PC-9 (cell line): ENCODE measurements around the gene GAPDH. TPM values are rescaled to one million over a fixed set of nuclear protein-coding genes. Genes with fewer than 3 reads are reported as not detected.
"Not testable (repeated sequence)": the region's sequence is repeated elsewhere in the genome, so short reads cannot be mapped to it uniquely, and the experiment has no call there.

Experiments
- BruUV-seq: library from RNA; stranded (reverse); fragments of 400-500 nt; replicated peaks from 2 replicates; lab custom pipeline; 2021; lab: Mats Ljungman, UMichigan
- CTCF ChIA-PET: fragments of 300-600 bp; sonication (Branson Sonifier 250); formaldehyde crosslinking; loops from one replicate; lab custom pipeline; 2022; ENCODE audit warnings: antibody characterized with exemption; lab: Charles Lee
- POLR2A ChIA-PET: fragments of 300-600 bp; sonication (Branson Sonifier 250); formaldehyde crosslinking; loops from one replicate; lab custom pipeline; 2022; ENCODE audit warnings: antibody characterized with exemption; ENCODE audit not compliant: unreplicated experiment; lab: Charles Lee
- DNase-seq, 2 experiments: peaks; one replicate each; pipeline versions ENCODE4 v3.0.0 to v3.0.0-alpha.2; 2015 to 2022; ENCODE audit warnings: mixed read lengths in 1 of 2
- H2AFZ ChIP-seq: fragments of 200-600 bp; sonication (generic); 2 replicates; pipeline ENCODE4 v1.8.1; 2017; ENCODE audit warnings: antibody characterized with exemption
- H3F3A ChIP-seq: fragments of 200-600 bp; sonication (generic); 2 replicates; pipeline ENCODE4 v1.8.1; 2017; ENCODE audit warnings: antibody characterized with exemption, mild to moderate bottlenecking, low read depth; ENCODE audit not compliant: insufficient read depth
- H3K27ac ChIP-seq: fragments of 200-600 bp; sonication (generic); 2 replicates; pipeline ENCODE4 v1.6.1; 2016; ENCODE audit warnings: mixed run types
- H3K27me3 ChIP-seq: fragments of 200-600 bp; sonication (generic); 2 replicates; pipeline ENCODE4 v1.6.1; 2016; ENCODE audit warnings: low read depth, mixed run types; ENCODE audit not compliant: insufficient read depth
- H3K36me3 ChIP-seq: fragments of 200-600 bp; sonication (generic); 2 replicates; pipeline ENCODE4 v1.6.1; 2016; ENCODE audit warnings: low read depth, mixed run types
- H3K4me1 ChIP-seq: fragments of 200-600 bp; sonication (generic); replicated peaks from 2 replicates; pipeline ENCODE4 v1.6.1; 2016; ENCODE audit warnings: mixed run types; ENCODE audit not compliant: insufficient read depth
- H3K4me2 ChIP-seq: fragments of 200-600 bp; sonication (generic); 2 replicates; pipeline ENCODE4 v1.6.1; 2017; ENCODE audit warnings: mixed run types
- H3K4me3 ChIP-seq: fragments of 200-600 bp; sonication (generic); 2 replicates; pipeline ENCODE4 v1.6.1; 2016; ENCODE audit warnings: mixed run types
- H3K79me2 ChIP-seq: fragments of 200-600 bp; sonication (generic); 2 replicates; pipeline ENCODE4 v1.6.1; 2017; ENCODE audit warnings: low read depth, mixed run types
- H3K9me2 ChIP-seq: fragments of 200-600 bp; sonication (generic); 2 replicates; pipeline ENCODE4 v1.8.1; 2017; ENCODE audit warnings: mild to moderate bottlenecking; ENCODE audit not compliant: insufficient read depth
- H3K9me3 ChIP-seq: fragments of 200-600 bp; sonication (generic); 2 replicates; pipeline ENCODE4 v1.8.1; 2016; ENCODE audit warnings: low read depth; ENCODE audit not compliant: insufficient read depth
- H4K20me1 ChIP-seq: fragments of 200-600 bp; sonication (generic); 2 replicates; pipeline ENCODE4 v1.8.1; 2017; ENCODE audit not compliant: insufficient read depth
- CTCF ChIP-seq: fragments of 200-600 bp; sonication (generic); conservative IDR thresholded peaks from 2 replicates; pipeline ENCODE4 v1.6.1; 2017; ENCODE audit warnings: mixed run types, antibody characterized with exemption, mild to moderate bottlenecking, moderate library complexity
- EZH2 ChIP-seq: fragments of 200-600 bp; sonication (generic); IDR thresholded peaks from 2 replicates; pipeline ENCODE4 v1.8.0; 2017; ENCODE audit warnings: antibody characterized with exemption, low read depth
- intact Hi-C: fragments of 100-400 bp; cut with micrococcal nuclease; formaldehyde crosslinking; loops from one replicate; pipeline ENCODE4 v1.10.0; 2022; ENCODE audit not compliant: unreplicated experiment
- total RNA-seq: library from RNA; stranded (reverse); gene quantifications from 2 replicates; pipeline ENCODE4 v1.2.3, GENCODE V29; 2021

GAPDH gene
- total RNA-seq, 1 experiment from 2014 or later, result 8,169 TPM

- H3F3A ChIP-seq, result peaks cover 65% of the 10 kb centered on the region; the same call in 1 of the 2 replicates
- H3K9me2 ChIP-seq, H2AFZ ChIP-seq, BruUV-seq, H3K9me3 ChIP-seq, H3K4me3 ChIP-seq, H3K27me3 ChIP-seq, H3K4me2 ChIP-seq, H3K4me1 ChIP-seq, H3K27ac ChIP-seq: not testable (repeated sequence)
- DNase-seq, result peak; percentile 65 to 71
- POLR2A ChIA-PET, result interaction anchor here (0.6 kb wide), 1 partner anchor 217 kb away, joined by 9 read pairs; the partner anchor contains the start of gene TNFRSF1A
- peaks cover 32% of the 10 kb centered on the region for H4K20me1 ChIP-seq
- CTCF ChIA-PET, result interaction anchor here (0.6 to 1.1 kb wide), 11 partner anchors 92 to 345 kb away, joined by 3 to 15 read pairs (median 6); partner anchors contain the start of genes MLF2 and USP5
- H3K79me2 ChIP-seq, result peaks cover 14% of the 10 kb centered on the region
- intact Hi-C loops, result loop anchor here (5.0 kb wide), 1 partner anchor 136 kb away; no protein-coding TSS in a partner anchor
- peak; percentile 70 for TF ChIP-seq CTCF
- H3K36me3 ChIP-seq, result peaks cover 52% of the 10 kb centered on the region
Measured at GRCh38 chr12:6558014-6558760, 23.9 kb downstream of the GAPDH start.

- peaks cover 58% of the 10 kb centered on the region for H3K36me3 ChIP-seq
- CTCF ChIA-PET, result no interaction called here
- no peak overlapping the region for H3K4me3 ChIP-seq
- H3F3A ChIP-seq, result peaks cover 72% of the 10 kb centered on the region; the same call in 1 of the 2 replicates
- peaks cover 42% of the 10 kb centered on the region for H4K20me1 ChIP-seq
- no peak overlapping the region for H3K4me2 ChIP-seq
- H3K79me2 ChIP-seq, result peaks cover 19% of the 10 kb centered on the region
- no peaks in the 10 kb centered on the region for H3K27me3 ChIP-seq
- no TSS peak for BruUV-seq
- H3K9me3 ChIP-seq, result no peaks in the 10 kb centered on the region
- POLR2A ChIA-PET, result interaction anchor here (0.6 kb wide), 1 partner anchor 21 kb away, joined by 6 read pairs; no protein-coding TSS in a partner anchor
- no peaks in the 10 kb centered on the region for H3K9me2 ChIP-seq
- H2AFZ ChIP-seq, result no peak overlapping the region
- intact Hi-C loops, result loop anchor here (5.0 kb wide), 1 partner anchor 137 kb away; no protein-coding TSS in a partner anchor
- H3K4me1 ChIP-seq, result no peaks in the 10 kb centered on the region
- no peak for DNase-seq
- no peak overlapping the region for H3K27ac ChIP-seq
- TF ChIP-seq CTCF, result no peak
- TF ChIP-seq EZH2, result no peak
Measured at GRCh38 chr12:6559500-6559899, 25.2 kb downstream of the GAPDH start.

DNA sequence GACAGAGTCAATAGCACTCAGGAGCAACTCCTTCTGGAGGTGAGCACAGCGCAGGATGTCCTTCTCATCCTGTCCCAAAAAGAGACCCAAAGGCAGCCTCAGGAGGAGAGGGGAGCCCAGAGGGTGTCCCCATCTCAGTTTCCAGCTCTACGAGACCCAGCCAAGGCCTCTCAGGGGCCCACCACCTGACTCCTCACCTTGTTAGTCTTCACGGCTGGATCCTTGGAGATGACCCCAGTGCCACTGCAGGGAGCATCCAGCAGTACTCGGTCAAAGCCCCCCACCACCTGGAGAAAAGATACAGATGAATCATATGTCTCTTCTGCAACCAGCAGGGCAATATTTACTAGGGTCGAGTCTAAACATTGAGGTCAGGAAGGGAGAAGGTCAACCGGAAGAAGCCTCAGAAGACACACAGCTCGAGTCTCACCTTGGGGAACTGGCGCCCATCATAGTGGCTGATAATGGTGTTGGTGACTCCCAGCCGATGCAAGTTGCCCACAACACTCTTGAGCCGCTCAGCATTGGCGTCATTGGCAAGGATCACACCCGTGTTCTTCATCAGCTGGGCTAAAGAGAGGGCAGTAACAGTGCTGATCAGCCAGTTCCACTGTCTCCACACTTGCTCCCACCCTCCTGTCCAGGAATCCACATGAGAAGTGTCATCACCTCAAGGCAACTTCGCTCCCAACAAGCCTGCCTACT is 26.3 kb downstream of the GAPDH start:
- H3K4me1 ChIP-seq, result no peaks in the 10 kb centered on the region
- H3K79me2 ChIP-seq, result peaks cover 31% of the 10 kb centered on the region
- ChIA-PET POLR2A (interaction anchor here (0.5 kb wide), 1 partner anchor 23 kb away, joined by 3 read pairs; no protein-coding TSS in a partner anchor), CTCF (no interaction called here)
- no peak overlapping the region for H2AFZ ChIP-seq
- no peaks in the 10 kb centered on the region for H3K9me3 ChIP-seq
- H3K4me2 ChIP-seq, result no peak overlapping the region
- peaks cover 75% of the 10 kb centered on the region; the same call in 1 of the 2 replicates for H3F3A ChIP-seq
- no peak overlapping the region for H3K27ac ChIP-seq
- no peak for TF ChIP-seq EZH2
- TF ChIP-seq CTCF, result no peak
- peaks cover 68% of the 10 kb centered on the region for H3K36me3 ChIP-seq
- H3K9me2 ChIP-seq, result no peaks in the 10 kb centered on the region
- peaks cover 46% of the 10 kb centered on the region for H4K20me1 ChIP-seq
- DNase-seq, result no peak
- H3K4me3 ChIP-seq, result no peak overlapping the region
- BruUV-seq, result no TSS peak
- intact Hi-C loops, result no loop called here
- no peaks in the 10 kb centered on the region for H3K27me3 ChIP-seq
